GM18508 (cell line): Measurements from ENCODE around the gene MAGI3.
"Not testable (repeated sequence)": the region's sequence is repeated elsewhere in the genome, so short reads cannot be mapped to it uniquely, and the experiment has no call there.

Experiments
- ATAC-seq: cut with Tn5 transposase; IDR thresholded peaks from one replicate; pipeline ENCODE4 v1.9.1; 2021; ENCODE audit warnings: moderate number of reproducible peaks; ENCODE audit not compliant: insufficient read depth, unreplicated experiment

MAGI3 gene

GRCh38 chr1:113508364-113509164, 118.2 kb downstream of the MAGI3 start:
- no peak for ATAC-seq

GRCh38 chr1:113509766-113510165, 119.5 kb downstream of the MAGI3 start:
- ATAC-seq = not testable (repeated sequence)

- ATAC-seq = no peak
These were observed 121.0 kb downstream of the MAGI3 start for GRCh38 chr1:113511269-113511668.

- no peak for ATAC-seq
These were observed 125.2 kb downstream of the MAGI3 start for GRCh38 chr1:113515498-113515897.

- no peak for ATAC-seq
These were observed 127.0 kb downstream of the MAGI3 start for GRCh38 chr1:113517346-113517745.

- ATAC-seq = no peak
These were observed 127.7 kb downstream of the MAGI3 start for GRCh38 chr1:113517983-113518382.

GRCh38 chr1:113519556-113519955, 129.2 kb downstream of the MAGI3 start:
- no peak for ATAC-seq

- no peak for ATAC-seq
These were observed 139.7 kb downstream of the MAGI3 start for GRCh38 chr1:113530021-113530420.

- no peak for ATAC-seq
These were observed 141.0 kb downstream of the MAGI3 start for GRCh38 chr1:113531321-113531720.

- ATAC-seq = no peak
These were observed 142.7 kb downstream of the MAGI3 start for GRCh38 chr1:113533061-113533460.

- ATAC-seq = no peak
These were observed 144.0 kb downstream of the MAGI3 start for GRCh38 chr1:113534130-113534817.

- no peak for ATAC-seq
These were observed 144.6 kb downstream of the MAGI3 start for GRCh38 chr1:113534875-113535274.

- no peak for ATAC-seq
These were observed 146.0 kb downstream of the MAGI3 start for GRCh38 chr1:113536182-113536780.

GRCh38 chr1:113538225-113538624, 147.9 kb downstream of the MAGI3 start:
- ATAC-seq = no peak

- ATAC-seq = no peak
These were observed 150.0 kb downstream of the MAGI3 start for GRCh38 chr1:113540335-113540734.

GRCh38 chr1:113541106-113541505, 150.8 kb downstream of the MAGI3 start:
- ATAC-seq = no peak

GRCh38 chr1:113542221-113542701, 151.9 kb downstream of the MAGI3 start:
- ATAC-seq = no peak

- ATAC-seq = no peak
These were observed 152.8 kb downstream of the MAGI3 start for GRCh38 chr1:113543110-113543509.

- ATAC-seq = no peak
These were observed 154.9 kb downstream of the MAGI3 start for GRCh38 chr1:113545210-113545609.

- no peak for ATAC-seq
These were observed 155.3 kb downstream of the MAGI3 start for GRCh38 chr1:113545626-113546025.

- no peak for ATAC-seq
These were observed 161.4 kb downstream of the MAGI3 start for GRCh38 chr1:113551728-113552127.
